ENCODE measurements around the gene FBLN1. TPM values are rescaled to one million over a fixed set of nuclear protein-coding genes. Genes with fewer than 3 reads are reported as not detected.

The FBLN1 gene
- total and polyA plus RNA-seq, 2 of the 8 experiments (the other 6 are each of a cell fraction or from before 2014, with no cell fraction given), result 159 to 168 TPM

DNA sequence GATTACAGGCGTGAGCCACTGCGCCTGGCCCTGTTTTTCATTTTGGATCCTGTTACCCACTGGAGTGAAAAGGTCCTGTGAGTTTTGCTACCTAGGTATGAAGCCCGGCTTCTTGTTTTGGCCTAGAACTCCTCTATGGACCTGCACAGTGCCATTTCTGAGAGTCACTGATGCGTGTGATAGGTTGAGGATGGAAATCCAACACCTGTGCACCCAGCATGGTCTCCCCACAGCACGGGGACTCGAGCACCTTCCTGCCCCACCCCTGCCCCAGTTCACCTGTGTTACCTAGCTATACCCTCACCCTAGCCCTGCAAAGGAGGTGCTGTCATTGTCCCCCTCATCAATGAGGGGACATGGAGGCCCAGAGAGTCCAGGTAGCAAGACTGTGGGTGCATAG is 5.1 kb downstream of the FBLN1 start (continued):
- TF ChIP-seq CHD7 (IDR thresholded peaks at IDR 0.05; ENCODE audit: insufficient replicate concordance, low read length), result no peak
- no peak for TF ChIP-seq JUND (IDR thresholded peaks at IDR 0.05; ENCODE audit: low read length)
- no peak for TF ChIP-seq KDM1A (IDR thresholded peaks at IDR 0.05; ENCODE audit: borderline replicate concordance, low read length)
- no peak for TF ChIP-seq RXRA (IDR thresholded peaks at IDR 0.05; ENCODE audit: insufficient read depth, low read depth, low read length)
- TF ChIP-seq, protein P1, sequence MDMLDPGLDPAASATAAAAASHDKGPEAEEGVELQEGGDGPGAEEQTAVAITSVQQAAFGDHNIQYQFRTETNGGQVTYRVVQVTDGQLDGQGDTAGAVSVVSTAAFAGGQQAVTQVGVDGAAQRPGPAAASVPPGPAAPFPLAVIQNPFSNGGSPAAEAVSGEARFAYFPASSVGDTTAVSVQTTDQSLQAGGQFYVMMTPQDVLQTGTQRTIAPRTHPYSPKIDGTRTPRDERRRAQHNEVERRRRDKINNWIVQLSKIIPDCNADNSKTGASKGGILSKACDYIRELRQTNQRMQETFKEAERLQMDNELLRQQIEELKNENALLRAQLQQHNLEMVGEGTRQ (IDR thresholded peaks at IDR 0.05; ENCODE audit: low read length), result no peak
- TF ChIP-seq CTCF (IDR thresholded peaks at IDR 0.05; ENCODE audit: control extremely low read depth in 1 of 3, insufficient read depth in 1 of 3, low read depth in 1 of 3, low read length in 3 of 3), result no peak
- TF ChIP-seq POLR2A (IDR thresholded peaks at IDR 0.05; ENCODE audit: control extremely low read depth in 1 of 2, low read depth in 2 of 2, low read length in 2 of 2), result no peak
- TF ChIP-seq SP2 (IDR thresholded peaks at IDR 0.05; ENCODE audit: low read length), result no peak

Measured in H1 (cell line).